HPDE6-E6E7 (cell line): Measurements from ENCODE around the gene ERN2.
"Not testable (repeated sequence)": the region's sequence is repeated elsewhere in the genome, so short reads cannot be mapped to it uniquely, and the experiment has no call there.

ENCODE experiments used
- DNase-seq: peaks from one replicate; pipeline ENCODE4 v3.0.0; 2011; ENCODE audit warnings: missing footprints; ENCODE audit errors: extremely low spot score

The ERN2 gene

DNA sequence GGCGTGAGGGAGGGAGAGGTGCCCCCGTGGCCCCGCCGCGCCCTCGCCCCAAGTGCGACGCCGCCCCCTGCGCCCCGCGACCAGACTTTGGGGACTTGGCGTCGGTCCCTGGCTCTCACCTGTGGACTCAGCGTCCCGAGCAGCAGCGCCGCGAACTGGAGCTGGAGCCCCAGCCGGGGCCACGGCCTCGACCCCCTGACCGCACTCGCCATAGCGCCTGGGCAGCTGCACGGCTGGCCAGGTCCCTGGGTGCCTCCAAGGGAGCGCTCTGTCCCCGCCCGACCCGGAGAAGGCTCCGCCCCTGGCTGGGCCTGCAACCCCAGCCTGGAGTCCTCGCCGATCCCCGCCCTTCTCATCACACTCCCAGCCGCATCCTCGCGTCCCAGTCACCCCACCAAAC lies at the start of gene ERN2:
ERN2 (minus strand) TSS at position 247 of the 400 bp plus-strand sequence; CDS start at position 212, 35 bp downstream.
- no peak for DNase-seq

DNA sequence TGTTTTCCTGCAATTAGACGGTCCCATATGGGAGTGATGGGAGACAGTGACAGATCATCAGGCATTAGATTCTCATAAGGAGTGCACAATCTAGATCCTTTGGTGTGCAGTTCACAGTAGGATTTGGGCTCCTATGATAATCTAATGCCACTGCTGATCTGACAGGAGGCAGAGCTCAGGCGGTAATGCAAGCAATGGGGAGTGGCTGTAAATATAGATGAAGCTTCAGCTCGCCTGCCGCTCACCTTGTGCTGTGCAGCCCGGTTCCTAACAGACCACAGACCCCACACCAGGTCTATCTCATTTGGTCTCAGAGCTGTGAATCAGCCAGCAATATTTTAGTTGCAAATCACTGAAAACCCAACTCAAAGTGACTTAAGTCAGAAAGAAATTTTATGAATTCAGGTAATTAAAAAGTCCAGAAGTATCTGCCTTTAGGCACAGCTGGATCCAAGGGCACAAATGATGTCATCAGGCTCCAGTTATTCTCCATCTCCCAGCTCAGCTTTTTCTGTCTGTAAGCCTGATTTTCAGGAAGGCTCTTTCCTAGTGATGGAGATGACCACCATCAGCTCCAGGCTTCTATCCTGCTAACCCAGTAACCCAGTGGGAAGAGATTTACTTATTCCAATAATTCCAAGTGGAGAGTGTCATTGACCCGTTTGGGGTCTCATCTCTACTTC lies 45.1 kb upstream of the ERN2 start:
- DNase-seq = no peak

DNA sequence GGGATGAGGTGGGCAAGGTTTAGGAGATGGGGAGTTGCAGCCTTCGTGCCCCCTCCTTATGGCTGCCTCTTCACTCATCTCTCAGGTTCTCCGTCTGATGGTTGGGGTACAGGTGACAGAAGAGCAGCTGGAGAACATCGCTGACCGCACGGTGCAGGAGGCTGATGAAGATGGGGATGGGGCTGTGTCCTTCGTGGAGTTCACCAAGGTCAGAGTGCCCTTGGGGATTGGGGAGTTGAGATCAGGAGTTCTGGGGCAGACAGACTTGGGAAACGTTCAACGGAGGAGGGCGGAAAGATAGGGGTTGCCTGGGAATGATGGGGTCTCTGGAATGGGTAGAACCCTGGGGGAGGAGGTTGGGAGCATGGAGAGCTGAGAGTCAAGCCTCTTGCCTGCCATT lies 44.1 kb upstream of the ERN2 start:
- no peak for DNase-seq

DNA sequence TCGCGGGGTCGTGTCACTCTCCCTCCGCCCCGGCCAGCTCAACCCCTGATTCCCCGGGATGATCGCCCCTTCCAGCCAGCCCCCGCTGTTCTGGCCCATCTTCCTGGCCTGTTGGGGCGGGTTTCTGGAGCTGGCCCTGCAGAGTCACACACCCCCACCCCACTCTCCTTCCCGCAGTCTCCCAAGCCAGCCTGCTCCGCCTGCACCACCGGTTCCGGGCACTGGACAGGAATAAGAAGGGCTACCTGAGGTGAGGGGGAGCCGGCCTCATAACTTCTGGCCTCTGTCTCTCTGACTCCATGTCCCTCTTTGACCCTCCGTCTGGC lies 42.4 kb upstream of the ERN2 start:
- no peak for DNase-seq

DNA sequence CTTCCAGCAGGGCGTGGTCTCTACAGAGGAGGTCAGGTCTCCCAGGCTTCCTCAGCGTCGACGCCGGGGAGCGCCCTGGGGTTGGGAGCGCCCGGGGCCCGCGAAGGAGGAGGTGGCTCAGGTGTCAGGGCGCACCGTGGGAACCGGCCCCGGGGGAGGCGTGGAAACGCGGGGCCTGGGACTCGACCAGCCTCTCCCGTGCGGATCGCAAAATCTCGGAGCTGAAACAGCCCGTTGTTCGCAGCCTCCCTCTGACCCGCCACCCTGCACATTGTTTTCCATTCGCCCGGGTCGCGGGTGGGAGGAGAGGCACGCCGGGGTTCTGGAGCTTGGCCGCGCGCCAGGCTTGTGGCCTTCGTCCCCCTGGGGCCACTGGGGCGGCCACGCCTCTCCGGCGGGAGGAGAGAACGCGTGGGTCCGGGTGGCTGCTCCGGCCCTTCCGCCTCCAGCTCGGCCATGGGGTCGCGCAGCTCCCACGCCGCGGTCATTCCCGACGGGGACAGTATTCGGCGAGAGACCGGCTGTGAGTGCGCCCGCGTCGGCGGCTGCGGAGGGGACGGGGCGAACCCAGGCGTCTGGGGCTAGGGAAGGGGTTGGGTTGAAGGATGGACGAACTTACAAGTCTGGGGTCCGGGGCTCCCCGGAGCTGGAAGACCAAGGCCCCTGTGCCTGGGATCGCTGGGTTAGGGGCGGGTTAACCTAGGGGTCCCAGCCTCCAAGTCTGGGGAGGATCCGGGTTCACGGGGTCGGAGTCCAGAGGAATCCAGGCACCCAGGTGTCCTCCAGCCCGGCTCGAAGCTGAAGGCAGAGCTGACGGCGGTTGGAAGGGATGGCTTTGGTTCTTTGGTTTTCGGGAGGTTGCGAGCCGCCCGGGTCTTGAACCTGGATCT lies 41.8 kb upstream of the ERN2 start, which contains the start of gene CHP2:
CHP2 (plus strand) TSS at position 433 of the 890 bp plus-strand sequence; CDS start at position 457, 24 bp downstream.
- peak; percentile 57 for DNase-seq

DNA sequence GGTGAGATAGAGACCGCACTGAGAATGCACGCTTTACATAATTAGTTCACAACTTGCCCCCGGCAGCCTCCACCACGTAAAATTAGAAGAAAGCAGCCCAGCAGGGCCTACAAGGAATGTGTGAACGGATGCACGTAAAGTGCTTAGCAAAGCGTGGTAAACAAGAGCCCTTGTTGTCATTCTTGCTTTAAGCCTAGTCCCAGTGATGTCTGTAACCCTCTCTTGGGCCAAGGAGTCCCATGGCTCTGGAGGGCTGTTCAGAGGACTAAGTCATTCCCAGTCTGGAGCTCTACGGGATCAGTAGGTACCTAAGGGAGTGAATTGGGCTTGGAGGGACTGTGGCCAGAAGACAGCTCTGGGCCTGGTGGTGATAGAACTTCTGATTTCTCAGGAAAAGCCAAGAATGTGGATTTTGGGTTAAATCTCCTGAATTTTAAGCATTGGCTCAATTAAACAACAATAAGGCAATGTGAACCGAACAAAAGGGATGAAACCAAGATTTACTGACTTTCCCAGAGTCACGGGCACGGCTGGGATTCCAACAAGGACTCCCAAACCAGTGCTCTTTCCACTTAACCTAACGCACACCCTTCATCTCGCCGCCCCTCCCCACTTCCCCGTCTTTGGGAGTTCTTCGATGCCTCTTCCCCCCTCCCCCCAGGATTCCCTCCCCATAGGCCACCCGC lies 41.0 kb upstream of the ERN2 start:
- DNase-seq = no peak

DNA sequence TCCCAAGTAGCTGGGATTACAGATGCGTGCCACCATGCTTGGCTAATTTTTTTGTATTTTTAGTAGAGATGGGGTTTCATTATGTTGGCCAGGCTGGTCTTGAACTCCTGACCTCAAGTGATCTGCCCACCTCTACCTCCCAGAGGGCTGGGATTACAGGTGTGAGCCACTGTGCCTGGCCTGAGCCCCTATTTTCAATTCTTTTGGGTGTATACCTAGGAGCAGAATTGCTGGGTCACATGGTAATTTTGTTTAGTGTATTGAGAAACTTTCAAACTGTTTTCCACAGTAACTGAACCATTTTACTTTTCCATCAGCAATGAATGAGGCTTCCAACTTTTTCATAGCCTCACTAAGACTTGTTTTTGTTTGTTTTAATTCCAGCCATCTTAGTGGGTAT lies 38.0 kb upstream of the ERN2 start:
- DNase-seq = not testable (repeated sequence)

DNA sequence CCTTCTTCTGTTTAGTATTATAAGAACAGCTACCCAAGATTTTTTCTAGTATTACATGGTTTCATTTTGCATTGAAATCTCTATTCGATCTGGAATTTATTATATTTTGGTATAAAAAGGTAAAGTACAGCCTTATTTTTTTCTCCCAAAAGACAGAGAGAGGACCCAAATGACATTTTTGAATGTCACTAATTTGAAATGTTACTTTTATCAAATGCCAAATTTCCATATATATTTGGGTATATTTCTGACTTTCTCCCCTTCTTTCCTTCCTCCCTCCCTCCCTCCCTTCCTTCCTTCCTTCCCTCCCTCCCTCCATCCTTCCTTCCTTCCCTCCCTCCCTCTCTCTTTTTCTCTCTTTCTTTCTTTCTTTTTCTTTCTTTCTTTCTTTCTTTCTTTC lies 35.6 kb upstream of the ERN2 start:
- no peak for DNase-seq

DNA sequence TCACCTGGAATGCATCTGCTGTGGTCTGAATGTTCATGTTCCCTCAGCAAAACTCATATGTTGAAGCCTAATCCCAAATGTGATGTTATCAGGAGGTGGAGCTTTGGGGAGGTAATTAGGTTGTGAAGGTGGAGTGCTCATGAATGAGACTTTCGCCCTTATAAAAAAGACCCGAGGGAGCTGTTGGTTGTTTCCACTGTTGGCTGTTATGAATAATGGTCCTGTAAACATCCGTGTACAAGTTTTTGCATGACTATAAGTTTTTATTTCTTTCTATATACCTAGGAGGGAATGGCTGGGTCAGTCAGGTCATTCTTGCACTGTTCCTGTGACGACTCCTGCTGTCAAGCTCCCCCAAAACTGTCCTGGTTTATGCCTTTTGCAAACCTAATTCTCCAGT lies 32.2 kb upstream of the ERN2 start:
- no peak for DNase-seq

DNA sequence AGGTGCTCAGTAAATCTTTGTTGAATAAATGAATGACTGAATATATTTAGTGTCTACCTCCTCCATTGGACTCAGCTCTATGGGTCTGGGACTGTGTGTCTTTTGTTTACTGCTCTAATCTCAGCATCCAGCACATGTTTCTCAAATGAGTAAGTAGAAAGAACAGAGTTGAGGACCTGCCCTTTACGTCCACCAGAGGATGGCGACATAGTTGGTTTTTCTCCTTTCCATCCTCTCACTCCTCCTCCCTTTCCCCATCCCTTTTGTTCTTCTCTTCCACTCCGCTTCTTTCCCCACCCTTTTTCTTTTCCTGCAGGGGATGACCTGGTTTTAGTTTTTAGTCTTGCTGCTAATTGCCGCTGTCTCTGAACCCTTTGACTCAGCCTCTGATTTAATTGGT lies 29.7 kb upstream of the ERN2 start:
- DNase-seq = no peak

DNA sequence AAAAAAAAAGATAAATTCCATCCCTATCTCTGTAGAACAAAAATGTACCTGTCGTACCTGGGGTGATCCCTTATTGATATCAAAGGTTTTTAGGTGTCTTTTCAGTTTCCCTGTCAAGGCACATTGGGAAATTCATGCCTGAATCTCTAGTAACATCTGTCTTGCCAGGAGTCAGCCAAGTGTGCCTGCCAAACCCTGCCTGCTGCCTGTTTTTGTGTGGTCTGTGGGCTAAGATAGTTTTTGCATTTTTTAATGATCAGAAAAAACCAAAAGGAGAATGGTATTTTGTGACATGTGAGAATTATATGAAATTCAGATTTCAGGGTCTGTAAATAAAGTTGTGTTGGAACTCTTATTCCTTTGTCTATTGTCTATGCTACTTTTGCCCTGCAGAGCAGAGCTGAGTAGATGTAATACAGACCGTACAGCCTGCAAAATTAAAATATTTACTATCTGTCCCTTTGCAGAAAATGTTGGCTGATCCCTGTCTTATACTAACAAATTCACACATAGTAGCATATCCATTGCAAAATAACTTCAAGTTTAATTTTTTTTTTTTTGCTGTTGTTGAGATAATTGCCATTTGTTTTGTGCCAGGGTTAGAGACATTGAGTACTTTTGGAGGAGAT lies 28.8 kb upstream of the ERN2 start:
- DNase-seq = no peak

DNA sequence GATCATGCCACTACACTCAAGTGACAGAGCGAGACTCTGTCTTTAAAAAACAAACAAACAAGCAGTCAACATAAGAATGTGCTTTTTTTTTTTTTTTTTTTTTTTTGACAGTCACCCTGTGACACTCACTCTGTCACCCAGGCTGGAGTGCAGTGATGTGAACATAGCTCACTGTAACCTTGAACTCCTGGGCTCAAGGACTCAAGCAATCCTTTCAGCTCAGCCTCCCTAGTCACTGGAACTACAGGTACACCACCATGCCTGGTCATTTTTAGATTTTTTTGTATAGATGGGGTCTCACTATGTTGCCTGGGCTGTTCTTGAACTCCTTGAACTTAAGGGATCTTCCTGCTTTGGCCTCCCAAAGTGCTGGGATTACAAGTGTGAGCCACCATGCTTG lies 26.5 kb upstream of the ERN2 start:
- no peak for DNase-seq

DNA sequence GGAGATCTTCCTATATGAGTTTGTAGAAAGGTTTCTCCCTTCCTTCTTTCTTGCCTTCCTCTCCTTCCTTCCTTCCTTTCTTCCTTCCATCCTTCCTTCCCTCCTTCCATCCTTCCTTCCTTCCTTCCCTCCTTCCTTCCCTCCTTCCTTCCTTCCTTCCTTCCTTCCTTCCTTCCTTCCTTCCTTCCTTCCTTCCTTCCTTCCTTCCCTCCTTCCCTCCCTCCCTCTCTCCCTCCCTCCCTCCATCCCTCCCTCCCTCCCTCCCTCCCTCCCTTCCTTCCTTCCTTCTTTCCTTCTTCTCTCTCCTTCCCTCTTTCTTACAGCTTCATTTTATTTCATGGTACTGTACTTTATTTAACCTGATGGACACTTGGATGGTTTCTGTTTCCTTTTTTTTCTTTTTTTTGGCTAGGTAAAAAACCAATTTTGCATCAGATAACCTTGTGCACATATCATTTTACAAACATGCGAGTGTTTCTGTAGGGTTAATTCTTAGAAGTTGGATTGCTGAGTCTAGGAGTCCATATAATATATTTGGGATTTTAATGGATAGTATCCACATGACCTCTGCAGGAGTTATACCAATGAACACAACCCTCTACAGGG lies 24.5 kb upstream of the ERN2 start:
- DNase-seq = not testable (repeated sequence)

DNA sequence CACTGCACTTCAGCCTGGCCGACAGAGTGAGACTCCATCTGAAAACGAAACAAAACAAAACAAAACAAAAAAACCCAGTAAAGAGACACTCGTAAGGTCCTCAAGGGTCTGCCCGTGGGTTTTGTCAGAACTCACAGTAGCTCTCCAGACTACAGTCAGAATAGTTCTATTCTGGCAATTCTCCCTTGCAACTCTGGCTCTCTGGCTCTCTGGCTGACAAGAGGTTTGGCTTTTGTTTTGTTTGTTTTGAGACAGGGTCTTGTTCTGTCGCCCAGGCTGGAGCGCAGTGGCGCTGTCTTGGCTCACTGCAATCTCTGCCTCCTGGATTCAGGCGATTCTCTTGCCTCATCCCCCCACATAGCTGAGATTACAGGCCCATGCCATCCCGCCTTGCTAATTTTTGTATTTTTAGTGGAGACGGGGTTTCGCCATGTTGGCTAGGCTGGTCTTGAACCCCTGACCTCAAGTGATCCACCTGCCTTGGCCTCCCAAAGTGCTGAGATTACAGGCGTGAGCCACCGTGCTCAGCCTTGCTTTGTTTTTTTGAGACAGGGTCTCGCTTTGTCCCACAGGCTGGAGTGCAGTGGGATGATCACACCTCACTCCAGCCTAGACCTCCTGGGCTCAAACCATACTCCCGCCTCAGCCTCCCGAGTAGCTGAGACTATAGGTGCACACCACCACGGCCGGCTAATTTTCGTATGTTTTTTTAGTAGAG lies 21.3 kb upstream of the ERN2 start:
- no peak for DNase-seq

DNA sequence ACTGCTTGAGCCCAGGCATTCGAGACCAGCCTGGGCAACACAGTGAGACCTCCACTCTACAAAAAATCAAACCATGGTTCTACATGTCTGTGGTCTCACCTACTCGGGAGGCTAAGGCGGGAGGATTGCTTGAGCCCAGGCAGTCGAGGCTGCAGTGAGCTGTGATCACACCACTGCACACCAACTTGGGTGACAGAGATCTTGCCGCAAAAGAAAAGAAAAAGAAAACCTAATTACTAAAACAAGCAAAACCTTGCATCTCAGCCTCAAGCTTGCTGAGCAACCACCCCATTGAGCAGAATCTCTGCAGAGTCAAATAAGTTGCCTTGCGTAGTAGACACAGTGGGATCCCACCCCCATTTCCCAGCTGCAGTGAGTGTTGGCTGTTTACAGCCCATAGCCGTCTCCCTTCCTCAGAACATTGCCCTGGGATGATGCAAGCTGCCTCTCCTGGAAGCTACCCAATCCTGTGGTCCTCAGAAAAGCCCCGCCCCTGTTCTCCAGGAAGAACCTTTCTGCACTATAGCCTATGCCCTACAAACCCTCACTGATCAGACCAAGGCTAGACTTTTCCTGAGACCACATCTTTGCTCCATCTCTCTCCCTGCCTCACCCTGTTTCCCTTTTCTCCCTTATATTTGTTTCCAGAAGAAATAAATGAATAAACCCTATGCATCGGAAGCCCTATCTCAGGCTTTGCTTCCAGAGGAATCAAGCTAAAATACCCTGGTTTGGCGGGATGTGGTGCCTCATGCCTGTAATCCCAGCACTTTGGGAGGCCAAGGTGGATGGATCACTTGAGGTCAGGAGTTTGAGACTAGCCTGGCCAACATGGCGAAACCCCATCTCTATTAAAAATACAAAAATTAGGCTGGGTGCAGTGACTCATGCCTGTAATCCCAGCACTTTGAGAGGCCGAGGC lies 16.7 kb upstream of the ERN2 start:
- DNase-seq = no peak

DNA sequence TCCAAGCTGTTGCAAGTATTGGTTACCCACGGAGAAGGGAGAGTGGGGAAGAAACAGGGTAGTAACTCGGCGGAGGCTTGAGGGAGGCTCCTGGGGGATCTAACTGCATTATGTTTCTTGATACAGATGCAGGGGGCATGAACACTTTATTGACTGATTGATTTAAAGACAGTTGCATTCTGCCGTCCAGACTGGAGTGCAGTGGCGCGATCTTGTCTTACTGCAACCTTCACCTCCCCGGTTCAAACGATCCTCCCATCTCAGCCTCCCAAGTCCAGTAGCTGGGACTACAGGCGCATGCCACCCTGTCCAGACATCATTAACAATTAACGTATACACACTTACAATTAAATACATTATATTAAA lies 15.1 kb upstream of the ERN2 start:
- no peak for DNase-seq

DNA sequence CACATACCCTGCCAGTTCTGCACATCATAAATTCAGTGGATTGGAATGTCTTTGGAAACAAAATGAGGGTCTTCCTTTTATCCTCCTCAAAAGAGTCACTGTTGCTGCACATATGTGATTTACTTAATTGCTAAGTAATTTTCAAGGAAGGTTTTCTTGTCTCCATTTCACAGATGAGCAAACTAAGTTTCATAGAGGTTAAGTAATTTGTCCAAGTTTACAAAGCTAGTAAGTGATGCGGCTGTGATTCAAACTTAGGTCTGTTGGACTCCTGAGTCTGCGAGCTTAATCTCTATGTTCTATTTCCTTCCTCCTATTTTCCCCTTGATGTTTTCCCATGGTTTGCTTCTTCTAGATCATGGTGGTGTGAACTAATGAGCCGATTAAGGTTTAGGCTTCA lies 13.7 kb upstream of the ERN2 start:
- DNase-seq = no peak

DNA sequence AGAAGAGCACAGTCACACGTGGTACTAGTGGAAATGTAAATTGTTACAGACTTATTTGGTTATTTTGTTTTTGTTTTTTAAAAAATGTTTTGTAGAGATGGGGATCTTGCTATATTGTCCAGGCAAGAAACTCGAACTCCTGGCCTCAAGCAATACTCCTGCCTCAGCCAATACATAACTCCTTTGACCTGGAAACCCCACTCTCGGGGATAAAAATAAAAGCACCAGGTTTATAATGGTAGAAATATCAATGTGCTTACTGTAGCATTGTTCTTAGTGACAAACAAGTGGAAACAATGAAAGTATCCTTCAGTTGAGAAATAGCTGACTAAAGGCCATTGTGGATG lies 11.7 kb upstream of the ERN2 start:
- no peak for DNase-seq

DNA sequence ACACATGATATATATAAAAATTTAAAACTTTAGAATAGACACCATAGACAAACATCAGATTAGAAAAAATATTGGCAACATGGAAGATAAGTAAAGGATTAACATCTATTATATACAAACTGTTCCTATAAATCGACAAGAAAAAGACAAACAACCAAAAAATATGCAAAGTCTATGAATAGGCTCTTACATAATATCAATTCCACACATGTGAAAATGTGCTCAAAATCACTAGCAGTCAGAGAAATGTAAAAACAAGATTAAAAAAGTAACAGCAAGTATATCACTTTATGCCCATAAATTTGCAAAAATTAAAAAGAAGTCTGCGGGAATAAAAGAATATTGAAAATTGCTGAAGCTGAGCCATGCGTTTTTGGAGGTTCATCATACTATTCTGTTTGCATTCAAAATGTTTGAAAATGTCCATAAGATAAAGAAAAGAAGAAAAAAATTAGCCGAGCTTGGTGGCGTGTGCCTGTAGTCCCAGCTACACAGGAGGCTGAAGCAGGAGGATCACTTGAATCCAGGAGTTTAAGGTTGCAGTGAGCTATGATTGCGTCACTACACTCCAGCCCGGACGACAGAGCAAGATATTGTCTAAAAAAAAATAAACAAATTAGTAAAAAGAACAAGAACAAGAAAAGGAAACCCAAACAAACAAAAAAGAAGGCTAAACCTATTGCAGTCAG lies 11.2 kb upstream of the ERN2 start:
- no peak for DNase-seq
